Hepatocyte (in vitro differentiated cells): ENCODE data around the gene EREG. TPM values are rescaled to one million over a fixed set of nuclear protein-coding genes. Genes with fewer than 3 reads are reported as not detected.
A peak's percentile ranks its signal among the peaks of the same experiment; 100 is the strongest.
"Not testable (repeated sequence)": the region's sequence is repeated elsewhere in the genome, so short reads cannot be mapped to it uniquely, and the experiment has no call there.

Source experiments
- DNase-seq: peaks from one replicate; pipeline ENCODE4 v3.0.0-alpha.2; 2016; ENCODE audit warnings: low spot score
- H2AFZ ChIP-seq: fragments of 200-600 bp; sonication (generic); 2 replicates; pipeline ENCODE4 v1.6.0; 2016; ENCODE audit warnings: antibody characterized with exemption, mild to moderate bottlenecking
- H3K27ac ChIP-seq: fragments of 200-600 bp; sonication (generic); 2 replicates; pipeline ENCODE4 v1.5.1; 2016; ENCODE audit warnings: mild to moderate bottlenecking
- H3K27me3 ChIP-seq: fragments of 200-600 bp; sonication (generic); 2 replicates; pipeline ENCODE4 v1.6.1; 2016
- H3K36me3 ChIP-seq: fragments of 200-600 bp; sonication (generic); replicated peaks from 2 replicates; pipeline ENCODE4 v1.5.1; 2016; ENCODE audit warnings: low read depth; ENCODE audit not compliant: insufficient read depth
- H3K4me1 ChIP-seq: fragments of 200-600 bp; sonication (generic); 2 replicates; pipeline ENCODE4 v1.5.1; 2016; ENCODE audit warnings: mild to moderate bottlenecking, moderate library complexity; ENCODE audit not compliant: insufficient read depth
- H3K4me2 ChIP-seq: fragments of 200-600 bp; sonication (generic); 2 replicates; pipeline ENCODE4 v1.6.0; 2016
- H3K4me3 ChIP-seq: fragments of 200-600 bp; sonication (generic); 2 replicates; pipeline ENCODE4 v1.5.1; 2016; ENCODE audit warnings: mild to moderate bottlenecking
- H3K79me2 ChIP-seq: fragments of 200-600 bp; sonication (generic); 2 replicates; pipeline ENCODE4 v1.6.0; 2017; ENCODE audit warnings: mild to moderate bottlenecking
- H3K9me2 ChIP-seq: fragments of 200-600 bp; sonication (generic); replicated peaks from 2 replicates; pipeline ENCODE4 v1.6.0; 2017; ENCODE audit warnings: mild to moderate bottlenecking; ENCODE audit not compliant: insufficient read depth
- H3K9me3 ChIP-seq: fragments of 200-600 bp; sonication (generic); 2 replicates; pipeline ENCODE4 v1.5.1; 2016; ENCODE audit warnings: low read depth, mild to moderate bottlenecking
- H4K20me1 ChIP-seq: fragments of 200-600 bp; sonication (generic); 2 replicates; pipeline ENCODE4 v1.6.0; 2016; ENCODE audit warnings: mild to moderate bottlenecking; ENCODE audit not compliant: insufficient read depth, poor library complexity, severe bottlenecking
- CTCF ChIP-seq: fragments of 200-600 bp; sonication (generic); IDR thresholded peaks from 2 replicates; pipeline ENCODE4 v1.5.1; 2016; ENCODE audit warnings: antibody characterized with exemption, mild to moderate bottlenecking; ENCODE audit not compliant: poor library complexity
- EZH2 ChIP-seq: fragments of 200-600 bp; sonication (generic); IDR thresholded peaks from 2 replicates; pipeline ENCODE4 v1.6.1; 2016; ENCODE audit warnings: antibody characterized with exemption, mild to moderate bottlenecking, borderline replicate concordance
- EZH2phosphoT487 ChIP-seq: fragments of 200-600 bp; sonication (generic); IDR thresholded peaks from one replicate; pipeline ENCODE4 v1.6.1; 2018; ENCODE audit warnings: antibody characterized with exemption, mild to moderate bottlenecking, low read depth, moderate library complexity; ENCODE audit not compliant: unreplicated experiment, severe bottlenecking
- WGBS: methylation state at CpG from one replicate; pipeline ENCODE4 v1.1.6; 2016; ENCODE audit warnings: low lambda C conversion rate; ENCODE audit errors: missing lambda C conversion rate; 5-methylcytosine and 5-hydroxymethylcytosine counted together
- polyA plus RNA-seq: library from polyadenylated mRNA; unstranded; fragments of >200 nt; fragmentation: Nextera tagmentation; extraction: Ambion mirVana; gene quantifications from 2 replicates; pipeline ENCODE4 v1.2.1, GENCODE V29; 2016
- total RNA-seq: library from RNA; depleted of rRNA; stranded (reverse); fragments of >200 nt; gene quantifications from 2 replicates; pipeline ENCODE4 v1.2.3, GENCODE V29; 2014

EREG gene
- total and polyA plus RNA-seq, 2 experiments from 2014 or later: 4.5 to 18.9 TPM

GRCh38 chr4:74397748-74398426 is 32.9 kb downstream of the EREG start:
- Histone ChIP-seq H3K9me3 (no peaks in the 10 kb centered on the region), H4K20me1 (no peaks in the 10 kb centered on the region), H3K4me2 (no peak overlapping the region), H3K79me2 (no peaks in the 10 kb centered on the region), H3K27ac (no peak overlapping the region), H2AFZ (no peak overlapping the region), H3K4me3 (no peak overlapping the region), H3K9me2 (no peaks in the 10 kb centered on the region), H3K27me3 (no peaks in the 10 kb centered on the region), H3K4me1 (no peaks in the 10 kb centered on the region), H3K36me3 (no peaks in the 10 kb centered on the region)
- 77% methylated on average over 6 of the region's 6 CpGs for WGBS
- DNase-seq: no peak
- TF ChIP-seq CTCF: no peak
- no peak for TF ChIP-seq EZH2phosphoT487
- no peak for TF ChIP-seq EZH2

DNA sequence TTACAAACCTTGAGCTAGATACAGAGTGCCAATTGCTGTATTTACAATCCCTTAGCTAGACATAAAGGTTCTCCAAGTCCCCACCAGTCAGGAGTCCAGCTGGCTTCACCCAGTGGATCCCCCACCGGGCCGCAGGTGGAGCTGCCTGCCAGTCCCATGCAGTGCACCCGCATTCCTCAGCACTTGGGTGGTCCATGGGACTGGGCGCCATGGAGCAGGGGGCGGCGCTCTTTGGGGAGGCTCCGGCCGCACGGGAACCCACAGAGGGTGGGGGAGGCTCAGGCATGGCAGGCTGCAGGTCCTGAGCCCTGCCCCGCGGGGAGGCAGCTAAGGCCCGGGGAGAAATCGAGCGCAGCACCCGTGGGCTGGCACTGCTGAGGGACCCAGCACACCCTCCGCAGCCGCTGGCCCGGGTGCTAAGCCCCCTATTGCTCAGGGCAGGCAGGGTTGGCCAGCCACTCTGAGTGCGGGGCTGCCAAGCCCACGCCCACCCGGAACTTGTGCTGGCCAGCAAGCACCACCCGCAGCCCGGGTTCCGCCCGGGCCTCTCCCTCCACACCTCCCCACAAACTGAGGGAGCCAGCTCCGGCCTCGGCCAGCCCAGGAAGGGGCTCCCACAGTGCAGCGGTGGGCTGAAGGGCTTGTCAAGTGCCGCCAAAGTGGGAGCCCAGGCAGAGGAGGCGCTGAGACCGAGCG is 34.1 kb downstream of the EREG start:
- DNase-seq, H3K36me3 ChIP-seq, H3K27ac ChIP-seq, H3K4me3 ChIP-seq, H3K9me3 ChIP-seq, H3K9me2 ChIP-seq, H3K4me1 ChIP-seq, H2AFZ ChIP-seq, H3K27me3 ChIP-seq, H4K20me1 ChIP-seq, H3K79me2 ChIP-seq, H3K4me2 ChIP-seq: not testable (repeated sequence)
- 94% methylated on average over 31 of the region's 32 CpGs for WGBS

GRCh38 chr4:74400395-74400794 is 35.5 kb downstream of the EREG start:
- Histone ChIP-seq H3K36me3 (no peaks in the 10 kb centered on the region), H3K4me3 (no peak overlapping the region), H3K79me2 (no peaks in the 10 kb centered on the region), H3K4me2 (no peak overlapping the region), H3K9me2 (no peaks in the 10 kb centered on the region), H3K9me3 (no peaks in the 10 kb centered on the region), H3K27me3 (no peaks in the 10 kb centered on the region), H3K4me1 (no peaks in the 10 kb centered on the region), H4K20me1 (no peaks in the 10 kb centered on the region), H2AFZ (no peak overlapping the region), H3K27ac (no peak overlapping the region)
- TF ChIP-seq CTCF (no peak), EZH2phosphoT487 (no peak), EZH2 (no peak)
- 69% methylated on average over 10 of the region's 10 CpGs for WGBS
- DNase-seq: no peak

GRCh38 chr4:74402692-74403456 is 37.9 kb downstream of the EREG start:
- no peaks in the 10 kb centered on the region for H3K36me3 ChIP-seq
- TF ChIP-seq CTCF (no peak), EZH2phosphoT487 (no peak), EZH2 (no peak)
- H3K4me3 ChIP-seq: no peak overlapping the region
- H3K9me3 ChIP-seq: no peaks in the 10 kb centered on the region
- H3K4me1 ChIP-seq: no peaks in the 10 kb centered on the region
- no peaks in the 10 kb centered on the region for H3K79me2 ChIP-seq
- peak; percentile 16 for DNase-seq
- no peaks in the 10 kb centered on the region for H4K20me1 ChIP-seq
- no peak overlapping the region for H3K4me2 ChIP-seq
- H3K27ac ChIP-seq: no peak overlapping the region
- WGBS: 51% methylated on average over 5 of the region's 5 CpGs
- H2AFZ ChIP-seq: no peak overlapping the region
- no peaks in the 10 kb centered on the region for H3K9me2 ChIP-seq
- H3K27me3 ChIP-seq: no peaks in the 10 kb centered on the region
